HEK293 (cell line): Measurements from ENCODE around the gene GAST.

ENCODE experiments used
- HOXD13 ChIP-seq: sonication (generic); formaldehyde crosslinking; IDR thresholded peaks from 2 replicates; pipeline ENCODE4 v1.8.0; 2022; ENCODE audit warnings: missing genetic modification reagents, borderline replicate concordance
- KLF16 ChIP-seq: fragments of 450-650 bp; formaldehyde crosslinking; IDR thresholded peaks from 2 replicates; pipeline ENCODE4 v1.5.1; 2017; ENCODE audit warnings: missing biosample characterization, missing genetic modification characterization
- KLF7 ChIP-seq: fragments of 450-650 bp; formaldehyde crosslinking; IDR thresholded peaks from 2 replicates; pipeline ENCODE4 v1.5.1; 2016; ENCODE audit warnings: missing biosample characterization, missing genetic modification characterization, borderline replicate concordance
- KLF8 ChIP-seq: fragments of 450-650 bp; formaldehyde crosslinking; IDR thresholded peaks from 2 replicates; pipeline ENCODE4 v1.5.1; 2016; ENCODE audit warnings: missing biosample characterization, missing genetic modification characterization
- TCF7L2 ChIP-seq: IDR thresholded peaks from 2 replicates; pipeline ENCODE4 v1.6.1; 2011; ENCODE audit warnings: low read depth, mild to moderate bottlenecking, inconsistent platforms, low read length, moderate library complexity, borderline replicate concordance
- ZFHX2 ChIP-seq: fragments of 450-650 bp; formaldehyde crosslinking; conservative IDR thresholded peaks from 2 replicates; pipeline ENCODE4 v1.5.1; 2016; ENCODE audit warnings: missing biosample characterization, missing genetic modification characterization
- ZFP37 ChIP-seq: fragments of 450-650 bp; formaldehyde crosslinking; IDR thresholded peaks from 2 replicates; pipeline ENCODE4 v1.5.1; 2016; ENCODE audit warnings: missing biosample characterization, missing genetic modification characterization
- ZIC2 ChIP-seq: fragments of 450-650 bp; formaldehyde crosslinking; IDR thresholded peaks from 2 replicates; pipeline ENCODE4 v1.5.1; 2016; ENCODE audit warnings: missing biosample characterization, missing genetic modification characterization
- ZNF169 ChIP-seq: fragments of 450-650 bp; formaldehyde crosslinking; IDR thresholded peaks from 2 replicates; pipeline ENCODE4 v1.5.1; 2016; ENCODE audit warnings: missing biosample characterization, missing genetic modification characterization
- ZNF2 ChIP-seq: fragments of 450-650 bp; formaldehyde crosslinking; IDR thresholded peaks from 2 replicates; pipeline ENCODE4 v1.5.1; 2016; ENCODE audit warnings: missing biosample characterization, missing genetic modification characterization
- ZNF202 ChIP-seq: fragments of 450-650 bp; formaldehyde crosslinking; IDR thresholded peaks from 2 replicates; pipeline ENCODE4 v1.5.1; 2016; ENCODE audit warnings: missing biosample characterization, missing genetic modification characterization, borderline replicate concordance
- ZNF23 ChIP-seq: fragments of 450-650 bp; formaldehyde crosslinking; IDR thresholded peaks from 2 replicates; pipeline ENCODE4 v1.5.1; 2016; ENCODE audit warnings: missing biosample characterization, missing genetic modification characterization, borderline replicate concordance
- ZNF248 ChIP-seq: fragments of 450-650 bp; formaldehyde crosslinking; IDR thresholded peaks from 2 replicates; pipeline ENCODE4 v1.5.1; 2017; ENCODE audit warnings: missing biosample characterization, missing genetic modification characterization
- ZNF292 ChIP-seq: fragments of 450-650 bp; formaldehyde crosslinking; IDR thresholded peaks from 2 replicates; pipeline ENCODE4 v1.5.1; 2016; ENCODE audit warnings: low read depth, missing biosample characterization, missing genetic modification characterization, borderline replicate concordance
- ZNF302 ChIP-seq: fragments of 450-650 bp; formaldehyde crosslinking; IDR thresholded peaks from 2 replicates; pipeline ENCODE4 v1.5.1; 2016; ENCODE audit warnings: missing biosample characterization, missing genetic modification characterization, low read depth
- ZNF324 ChIP-seq: fragments of 450-650 bp; formaldehyde crosslinking; IDR thresholded peaks from 2 replicates; pipeline ENCODE4 v1.5.1; 2016; ENCODE audit warnings: missing biosample characterization, missing genetic modification characterization
- ZNF362 ChIP-seq: fragments of 450-650 bp; formaldehyde crosslinking; IDR thresholded peaks from 2 replicates; pipeline ENCODE4 v1.5.1; 2016; ENCODE audit warnings: missing biosample characterization, missing genetic modification characterization
- ZNF37A ChIP-seq: fragments of 450-650 bp; IDR thresholded peaks from 2 replicates; pipeline ENCODE4 v1.5.1; 2018; ENCODE audit warnings: missing biosample characterization, missing genetic modification characterization
- ZNF433 ChIP-seq: fragments of 450-650 bp; formaldehyde crosslinking; IDR thresholded peaks from 2 replicates; pipeline ENCODE4 v1.5.1; 2016; ENCODE audit warnings: missing biosample characterization, missing genetic modification characterization, low read depth
- ZNF510 ChIP-seq: fragments of 450-650 bp; formaldehyde crosslinking; IDR thresholded peaks from 2 replicates; pipeline ENCODE4 v1.5.1; 2018; ENCODE audit warnings: mild to moderate bottlenecking, missing genetic modification characterization, missing biosample characterization; ENCODE audit not compliant: insufficient replicate concordance
- ZNF558 ChIP-seq: fragments of 450-650 bp; formaldehyde crosslinking; IDR thresholded peaks from 2 replicates; pipeline ENCODE4 v1.5.1; 2016; ENCODE audit warnings: missing biosample characterization, missing genetic modification characterization
- ZNF624 ChIP-seq: fragments of 450-650 bp; formaldehyde crosslinking; IDR thresholded peaks from 2 replicates; pipeline ENCODE4 v1.5.1; 2017; ENCODE audit warnings: missing biosample characterization, missing genetic modification characterization
- ZNF629 ChIP-seq: fragments of 450-650 bp; formaldehyde crosslinking; IDR thresholded peaks from 2 replicates; pipeline ENCODE4 v1.5.1; 2017; ENCODE audit warnings: missing biosample characterization, missing genetic modification characterization
- ZNF776 ChIP-seq: fragments of 450-650 bp; formaldehyde crosslinking; IDR thresholded peaks from 2 replicates; pipeline ENCODE4 v1.5.0; 2017; ENCODE audit warnings: missing biosample characterization, missing genetic modification characterization, borderline replicate concordance
- ZNF843 ChIP-seq: fragments of 450-650 bp; formaldehyde crosslinking; IDR thresholded peaks from 2 replicates; pipeline ENCODE4 v1.5.1; 2016; ENCODE audit warnings: missing biosample characterization, missing genetic modification characterization
- TF ChIP-seq, protein P1 (sequence below): fragments of 450-650 bp; formaldehyde crosslinking; IDR thresholded peaks from 2 replicates; pipeline ENCODE4 v1.5.1; 2017; ENCODE audit warnings: missing biosample characterization, mild to moderate bottlenecking, missing genetic modification characterization, moderate library complexity
- TF ChIP-seq, protein P2 (sequence below): fragments of 450-650 bp; formaldehyde crosslinking; IDR thresholded peaks from 2 replicates; pipeline ENCODE4 v1.5.1; 2016; ENCODE audit warnings: missing biosample characterization, missing genetic modification characterization
- TF ChIP-seq, protein P3 (sequence below): fragments of 450-650 bp; formaldehyde crosslinking; IDR thresholded peaks from 2 replicates; pipeline ENCODE4 v1.5.1; 2016; ENCODE audit warnings: missing biosample characterization, missing genetic modification characterization, borderline replicate concordance

The GAST gene

DNA sequence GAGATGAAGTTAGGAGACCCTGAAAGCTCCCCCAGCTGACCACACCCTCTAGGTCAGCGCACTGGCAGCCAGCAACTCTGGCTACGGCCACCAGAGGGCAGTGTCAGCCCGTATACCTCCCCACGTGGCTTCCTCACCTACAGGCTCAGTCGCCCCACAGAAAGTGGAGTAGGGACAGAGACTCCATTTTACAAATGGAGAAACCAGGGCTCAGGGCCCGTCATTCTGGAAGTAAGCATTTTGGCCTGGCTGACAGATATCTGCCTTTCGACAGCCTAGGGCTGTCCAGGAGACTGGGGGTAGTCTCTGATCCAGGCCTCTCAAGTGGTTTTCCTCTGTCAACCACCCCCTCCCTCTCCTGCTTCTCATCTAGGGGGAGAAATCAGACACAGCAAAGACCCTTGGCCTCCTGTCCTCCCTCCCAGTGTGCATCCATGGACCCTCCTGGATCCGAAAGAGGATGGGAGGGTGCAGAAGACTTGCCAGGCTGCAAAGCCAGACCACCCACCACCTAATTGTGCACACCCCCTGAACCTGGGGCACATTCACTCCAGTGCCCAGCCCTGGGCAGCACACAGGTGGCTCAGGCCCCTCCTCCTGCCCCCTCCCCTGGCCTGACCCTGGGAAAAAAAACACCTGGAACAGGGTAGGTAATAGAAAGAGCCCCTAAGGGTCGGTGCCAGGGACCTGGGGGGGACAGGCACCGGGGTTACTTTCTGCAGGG lies 26.1 kb downstream of the GAST start (continued):
- TF ChIP-seq ZNF324 (tag by site-specific recombination) = no peak
- TF ChIP-seq KLF16 (tag by site-specific recombination) = no peak
- no peak for TF ChIP-seq ZNF248
- no peak for TF ChIP-seq ZNF202 (tag by site-specific recombination)
- TF ChIP-seq ZNF23 (tag by site-specific recombination) = no peak
- TF ChIP-seq KLF7 = peak; percentile 87
- TF ChIP-seq KLF8 (tag by site-specific recombination) = peak; percentile 51; the same call in 1 of the 2 replicates
- no peak for TF ChIP-seq TCF7L2
- no peak for TF ChIP-seq ZNF558
- TF ChIP-seq, protein P1, sequence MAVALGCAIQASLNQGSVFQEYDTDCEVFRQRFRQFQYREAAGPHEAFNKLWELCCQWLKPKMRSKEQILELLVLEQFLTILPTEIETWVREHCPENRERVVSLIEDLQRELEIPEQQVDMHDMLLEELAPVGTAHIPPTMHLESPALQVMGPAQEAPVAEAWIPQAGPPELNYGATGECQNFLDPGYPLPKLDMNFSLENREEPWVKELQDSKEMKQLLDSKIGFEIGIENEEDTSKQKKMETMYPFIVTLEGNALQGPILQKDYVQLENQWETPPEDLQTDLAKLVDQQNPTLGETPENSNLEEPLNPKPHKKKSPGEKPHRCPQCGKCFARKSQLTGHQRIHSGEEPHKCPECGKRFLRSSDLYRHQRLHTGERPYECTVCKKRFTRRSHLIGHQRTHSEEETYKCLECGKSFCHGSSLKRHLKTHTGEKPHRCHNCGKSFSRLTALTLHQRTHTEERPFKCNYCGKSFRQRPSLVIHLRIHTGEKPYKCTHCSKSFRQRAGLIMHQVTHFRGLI (tag by site-specific recombination) = no peak
- TF ChIP-seq ZNF624 (tag by site-specific recombination) = no peak
- no peak for TF ChIP-seq ZNF169 (tag by site-specific recombination)
- TF ChIP-seq, protein P2, sequence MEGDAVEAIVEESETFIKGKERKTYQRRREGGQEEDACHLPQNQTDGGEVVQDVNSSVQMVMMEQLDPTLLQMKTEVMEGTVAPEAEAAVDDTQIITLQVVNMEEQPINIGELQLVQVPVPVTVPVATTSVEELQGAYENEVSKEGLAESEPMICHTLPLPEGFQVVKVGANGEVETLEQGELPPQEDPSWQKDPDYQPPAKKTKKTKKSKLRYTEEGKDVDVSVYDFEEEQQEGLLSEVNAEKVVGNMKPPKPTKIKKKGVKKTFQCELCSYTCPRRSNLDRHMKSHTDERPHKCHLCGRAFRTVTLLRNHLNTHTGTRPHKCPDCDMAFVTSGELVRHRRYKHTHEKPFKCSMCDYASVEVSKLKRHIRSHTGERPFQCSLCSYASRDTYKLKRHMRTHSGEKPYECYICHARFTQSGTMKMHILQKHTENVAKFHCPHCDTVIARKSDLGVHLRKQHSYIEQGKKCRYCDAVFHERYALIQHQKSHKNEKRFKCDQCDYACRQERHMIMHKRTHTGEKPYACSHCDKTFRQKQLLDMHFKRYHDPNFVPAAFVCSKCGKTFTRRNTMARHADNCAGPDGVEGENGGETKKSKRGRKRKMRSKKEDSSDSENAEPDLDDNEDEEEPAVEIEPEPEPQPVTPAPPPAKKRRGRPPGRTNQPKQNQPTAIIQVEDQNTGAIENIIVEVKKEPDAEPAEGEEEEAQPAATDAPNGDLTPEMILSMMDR (tag by site-specific recombination) = peak; percentile 96
- no peak for TF ChIP-seq ZNF302 (tag by site-specific recombination)
- no peak for TF ChIP-seq ZIC2 (tag by site-specific recombination)
- TF ChIP-seq ZFP37 (tag by site-specific recombination) = no peak
- peak; percentile 83 for TF ChIP-seq ZNF2 (tag by site-specific recombination)
- TF ChIP-seq ZNF362 = no peak
- no peak for TF ChIP-seq HOXD13 (CRISPR knock-in tag)
- no peak for TF ChIP-seq ZNF433
- no peak for TF ChIP-seq ZNF843 (tag by site-specific recombination)
- no peak for TF ChIP-seq ZFHX2 (tag by site-specific recombination)
- no peak for TF ChIP-seq ZNF37A
- TF ChIP-seq, protein P3, sequence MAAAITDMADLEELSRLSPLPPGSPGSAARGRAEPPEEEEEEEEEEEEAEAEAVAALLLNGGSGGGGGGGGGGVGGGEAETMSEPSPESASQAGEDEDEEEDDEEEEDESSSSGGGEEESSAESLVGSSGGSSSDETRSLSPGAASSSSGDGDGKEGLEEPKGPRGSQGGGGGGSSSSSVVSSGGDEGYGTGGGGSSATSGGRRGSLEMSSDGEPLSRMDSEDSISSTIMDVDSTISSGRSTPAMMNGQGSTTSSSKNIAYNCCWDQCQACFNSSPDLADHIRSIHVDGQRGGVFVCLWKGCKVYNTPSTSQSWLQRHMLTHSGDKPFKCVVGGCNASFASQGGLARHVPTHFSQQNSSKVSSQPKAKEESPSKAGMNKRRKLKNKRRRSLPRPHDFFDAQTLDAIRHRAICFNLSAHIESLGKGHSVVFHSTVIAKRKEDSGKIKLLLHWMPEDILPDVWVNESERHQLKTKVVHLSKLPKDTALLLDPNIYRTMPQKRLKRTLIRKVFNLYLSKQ = no peak
- no peak for TF ChIP-seq ZNF776 (tag by site-specific recombination)
- TF ChIP-seq ZNF292 = no peak
- no peak for TF ChIP-seq ZNF629 (tag by site-specific recombination)
- TF ChIP-seq ZNF510 (tag by site-specific recombination) = no peak
- TF ChIP-seq, all 188 proteins: peak for 33
